Activated CD8-positive, alpha-beta T cell treated with anti-CD3 and anti-CD28 coated beads for 36 hours (primary cell): Measurements from ENCODE around the gene PTPRK. TPM values are rescaled to one million over a fixed set of nuclear protein-coding genes. Genes with fewer than 3 reads are reported as not detected.

Source experiments
- ATAC-seq: fragments of 200-7000 bp; cut with Tn5 transposase; one replicate; pipeline ENCODE4 v1.10.0; 2021; ENCODE audit warnings: mild to moderate bottlenecking, moderate library complexity
- CTCF ChIA-PET: fragments of 350-600 bp; sonication (Branson Sonifier 250); formaldehyde crosslinking; loops from one replicate; lab custom pipeline; 2021; ENCODE audit warnings: antibody characterized with exemption; lab: Charles Lee
- POLR2A ChIA-PET: fragments of 350-600 bp; sonication (Branson Sonifier 250); formaldehyde crosslinking; loops from one replicate; lab custom pipeline; 2021; ENCODE audit warnings: antibody characterized with exemption; lab: Charles Lee
- DNase-seq: peaks from one replicate; pipeline ENCODE4 v3.0.0-alpha.2; 2020
- H3K27ac Mint-ChIP-seq: one replicate; pipeline ENCODE4 v1.8.0; 2021; ENCODE audit warnings: mild to moderate bottlenecking, mixed read lengths
- H3K27me3 Mint-ChIP-seq: one replicate; pipeline ENCODE4 v1.8.0; 2021; ENCODE audit warnings: mixed read lengths
- H3K36me3 Mint-ChIP-seq: one replicate; pipeline ENCODE4 v1.8.0; 2021; ENCODE audit warnings: low read depth, mixed read lengths
- H3K4me1 Mint-ChIP-seq: one replicate; pipeline ENCODE4 v1.8.0; 2021; ENCODE audit warnings: low read depth, mixed read lengths
- H3K4me3 Mint-ChIP-seq: one replicate; pipeline ENCODE4 v1.8.0; 2021; ENCODE audit warnings: mild to moderate bottlenecking, moderate library complexity, mixed read lengths
- H3K9me3 Mint-ChIP-seq: one replicate; pipeline ENCODE4 v1.8.0; 2021; ENCODE audit warnings: mixed read lengths
- CTCF ChIP-seq: fragments of 200-600 bp; IDR thresholded peaks from one replicate; pipeline ENCODE4 v1.8.0; 2022; ENCODE audit warnings: antibody characterized with exemption, mild to moderate bottlenecking
- intact Hi-C: fragments of 100-400 bp; cut with micrococcal nuclease; formaldehyde crosslinking; loops from one replicate; pipeline ENCODE4 v1.10.0; 2022
- total RNA-seq, 2 experiments: library from RNA; stranded (reverse); gene quantifications; one replicate each; pipeline ENCODE4 v1.2.3, GENCODE V29; 2021

The PTPRK gene
- total RNA-seq, 2 experiments from 2014 or later: 7.7 to 8.9 TPM

- Mint-ChIP-seq H3K4me1 (no peaks in the 10 kb centered on the region), H3K27me3 (no peaks in the 10 kb centered on the region), H3K27ac (no peak overlapping the region), H3K4me3 (no peak overlapping the region), H3K36me3 (no peaks in the 10 kb centered on the region), H3K9me3 (no peaks in the 10 kb centered on the region)
- no peak for ATAC-seq
- CTCF ChIA-PET: no interaction called here
- no peak for TF ChIP-seq CTCF
- POLR2A ChIA-PET: no interaction called here
- intact Hi-C loops: no loop called here
- no peak for DNase-seq
Measured at GRCh38 chr6:128388380-128388779, 132.0 kb downstream of the PTPRK start.

- no peaks in the 10 kb centered on the region for H3K4me1 Mint-ChIP-seq
- no peak for TF ChIP-seq CTCF
- ChIA-PET POLR2A (no interaction called here), CTCF (no interaction called here)
- DNase-seq: no peak
- H3K27me3 Mint-ChIP-seq: no peaks in the 10 kb centered on the region
- H3K9me3 Mint-ChIP-seq: peaks cover 10% of the 10 kb centered on the region
- H3K4me3 Mint-ChIP-seq: no peak overlapping the region
- peaks cover 10% of the 10 kb centered on the region for H3K36me3 Mint-ChIP-seq
- intact Hi-C loops: no loop called here
- no peak overlapping the region for H3K27ac Mint-ChIP-seq
- no peak for ATAC-seq
Measured at GRCh38 chr6:128380891-128381290, 139.5 kb downstream of the PTPRK start.

GRCh38 chr6:128379577-128379976 lies 140.8 kb downstream of the PTPRK start:
- no peaks in the 10 kb centered on the region for H3K4me1 Mint-ChIP-seq
- no peak for TF ChIP-seq CTCF
- ChIA-PET POLR2A (interaction anchor here (0.6 kb wide), 1 partner anchor 367 kb away, joined by 3 read pairs; no protein-coding TSS in a partner anchor), CTCF (no interaction called here)
- no peak for ATAC-seq
- peaks cover 19% of the 10 kb centered on the region for H3K9me3 Mint-ChIP-seq
- no peak for DNase-seq
- H3K36me3 Mint-ChIP-seq: peaks cover 17% of the 10 kb centered on the region
- H3K4me3 Mint-ChIP-seq: no peak overlapping the region
- H3K27ac Mint-ChIP-seq: no peak overlapping the region
- intact Hi-C loops: loop anchor here (5.0 kb wide), 1 partner anchor 48 kb away; no protein-coding TSS in a partner anchor
- no peaks in the 10 kb centered on the region for H3K27me3 Mint-ChIP-seq

- H3K4me3 Mint-ChIP-seq: no peak overlapping the region
- POLR2A ChIA-PET: no interaction called here
- H3K27ac Mint-ChIP-seq: no peak overlapping the region
- ATAC-seq (no peak), DNase-seq (no peak)
- no peaks in the 10 kb centered on the region for H3K4me1 Mint-ChIP-seq
- CTCF ChIA-PET: no interaction called here
- peaks cover 20% of the 10 kb centered on the region for H3K9me3 Mint-ChIP-seq
- TF ChIP-seq CTCF: no peak
- intact Hi-C loops: loop anchor here (5.0 kb wide), 1 partner anchor 50 kb away; no protein-coding TSS in a partner anchor
- H3K36me3 Mint-ChIP-seq: peaks cover 17% of the 10 kb centered on the region
- no peaks in the 10 kb centered on the region for H3K27me3 Mint-ChIP-seq
Measured at GRCh38 chr6:128376952-128377503, 143.4 kb downstream of the PTPRK start.

GRCh38 chr6:128371136-128371535 lies 149.3 kb downstream of the PTPRK start:
- POLR2A ChIA-PET: interaction anchor here (1.4 kb wide), 1 partner anchor 167 kb away, joined by 3 read pairs; no protein-coding TSS in a partner anchor
- intact Hi-C loops: no loop called here
- DNase-seq (no peak), ATAC-seq (no peak)
- no peak overlapping the region for H3K27ac Mint-ChIP-seq
- no peaks in the 10 kb centered on the region for H3K27me3 Mint-ChIP-seq
- TF ChIP-seq CTCF: no peak
- CTCF ChIA-PET: interaction anchor here (1.7 kb wide), 1 partner anchor 11 kb away, joined by 4 read pairs; no protein-coding TSS in a partner anchor
- peaks cover 10% of the 10 kb centered on the region for H3K36me3 Mint-ChIP-seq
- H3K4me1 Mint-ChIP-seq: no peaks in the 10 kb centered on the region
- H3K4me3 Mint-ChIP-seq: no peak overlapping the region
- peaks cover 10% of the 10 kb centered on the region for H3K9me3 Mint-ChIP-seq
